ENCODE results near the gene FTH1. TPM values are rescaled to one million over a fixed set of nuclear protein-coding genes. Genes with fewer than 3 reads are reported as not detected.

FTH1 gene
- 100 to 1,000 TPM; 643 to 857 TPM for total RNA-seq

GRCh38 chr11:61967116-61967923 lies at the start of gene FTH1:
TSS of gene FTH1 (minus strand) at chr11:61967634. CDS start at chr11:61967425, 209 bp downstream.

GRCh38 chr11:61950035-61950547 lies 17.3 kb downstream of the FTH1 start, which contains the start of gene BEST1:
TSS of gene BEST1 (plus strand) at chr11:61950351. CDS start at chr11:61951807, 1,456 bp downstream.

DNA sequence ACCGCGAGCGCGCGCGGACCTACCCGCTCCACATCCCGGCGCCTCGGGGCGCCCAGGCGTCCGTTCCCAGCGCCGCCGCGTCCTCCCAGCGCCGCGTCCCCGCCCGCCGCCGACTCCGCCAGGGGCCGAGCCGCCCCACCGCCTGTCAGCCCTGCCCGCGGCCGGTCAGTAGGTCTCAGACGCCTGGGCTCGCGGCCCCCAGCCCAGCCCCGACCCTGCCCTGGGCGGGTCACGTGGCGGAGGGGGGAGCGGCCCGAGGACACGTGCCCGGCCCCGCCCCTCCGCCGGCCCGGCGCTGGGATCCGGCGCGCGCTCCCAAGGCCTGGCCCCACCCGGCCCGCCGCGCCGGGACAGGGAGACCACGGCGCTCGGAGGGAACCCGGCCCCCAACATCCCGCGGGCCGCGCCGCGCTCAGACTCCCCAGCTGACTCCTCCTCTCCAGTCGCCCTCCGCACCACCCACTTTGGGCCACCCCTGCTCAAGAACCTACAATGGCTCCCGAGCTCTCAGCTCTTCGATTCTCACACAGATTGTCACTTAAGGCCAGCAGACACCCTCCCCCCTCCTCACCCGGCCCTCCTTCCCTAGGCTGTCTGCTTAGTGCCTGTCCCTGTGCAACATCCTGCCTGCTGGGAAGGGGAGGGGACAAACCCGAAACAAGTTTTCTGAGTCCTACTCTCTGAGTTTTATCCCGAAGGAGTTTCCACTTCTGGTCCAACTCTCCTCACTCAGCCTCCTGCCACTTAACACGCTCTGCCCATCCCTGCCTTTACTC lies 49.9 kb downstream of the FTH1 start, which contains the start of gene RAB3IL1:
Gene RAB3IL1, minus strand, starts transcription at position 233 of the 776 bp plus-strand sequence. Its CDS starts 199 bp downstream, at position 34.

Small RNA genes lying within 50 kb of the gene (small RNA-seq; reads per million reads assigned to genes)
- 0 reads per million in 2 donors for gene RNU6-1243P

Other genes starting within 250 kb of the FTH1 start
- 1 to 10 TPM in 1 of 2 donors, under 1 TPM in 1; 0.33 to 1.7 TPM for gene MYRF, start 215.0 kb downstream of the FTH1 start, total RNA-seq
- gene TMEM258, start 175.0 kb downstream of the FTH1 start, total RNA-seq, result 10 to 100 TPM; 62.3 to 85.3 TPM
- gene FEN1, start 174.7 kb downstream of the FTH1 start, total RNA-seq, result 100 to 1,000 TPM in 1 of 2 donors, 10 to 100 TPM in 1; 56.4 to 110 TPM
- gene FADS1, start 150.6 kb downstream of the FTH1 start, total RNA-seq, result 100 to 1,000 TPM in 1 of 2 donors, 10 to 100 TPM in 1; 96.6 to 101 TPM
- gene FADS2, start 139.3 kb downstream of the FTH1 start, total RNA-seq, result 100 to 1,000 TPM; 316 to 379 TPM
- gene FADS3, start 76.1 kb downstream of the FTH1 start, total RNA-seq, result 100 to 1,000 TPM in 1 of 2 donors, 10 to 100 TPM in 1; 65.7 to 134 TPM
- gene RAB3IL1, start 50.1 kb downstream of the FTH1 start, total RNA-seq, result 10 to 100 TPM in 1 of 2 donors, 1 to 10 TPM in 1; 10.0 to 15.0 TPM
- 10 to 100 TPM in 1 of 2 donors, 1 to 10 TPM in 1; 7.0 to 60.9 TPM for gene BEST1, start 17.3 kb downstream of the FTH1 start, total RNA-seq
- gene INCENP, start 156.4 kb upstream of the FTH1 start, total RNA-seq, result 100 to 1,000 TPM in 1 of 2 donors, 10 to 100 TPM in 1; 93.9 to 129 TPM
- not detected for gene SCGB1D1, start 222.6 kb upstream of the FTH1 start, total RNA-seq
- gene SCGB2A1, start 241.0 kb upstream of the FTH1 start, total RNA-seq, result not detected